GM06990 (cell line): ENCODE measurements around the gene SAP25.
A peak's percentile ranks its signal among the peaks of the same experiment; 100 is the strongest.
"Not testable (repeated sequence)": the region's sequence is repeated elsewhere in the genome, so short reads cannot be mapped to it uniquely, and the experiment has no call there.

Source experiments
- DNase-seq: peaks from one replicate; pipeline ENCODE4 v3.0.0-alpha.2; 2011; ENCODE audit not compliant: insufficient read length; ENCODE audit errors: extremely low read depth
- H3K27me3 ChIP-seq: replicated peaks from 2 replicates; pipeline ENCODE4 v1.6.0; 2011; ENCODE audit warnings: low read length; ENCODE audit not compliant: control insufficient read depth, insufficient read depth
- H3K36me3 ChIP-seq: 2 replicates; pipeline ENCODE4 v1.5.1; 2011; ENCODE audit warnings: low read length; ENCODE audit not compliant: control insufficient read depth, insufficient read depth
- H3K4me3 ChIP-seq: replicated peaks from 2 replicates; pipeline ENCODE4 v1.5.1; 2011; ENCODE audit warnings: low read depth, mild to moderate bottlenecking, control low read depth, low read length
- TF ChIP-seq, protein P1 (sequence below): IDR thresholded peaks from 2 replicates; pipeline ENCODE4 v1.5.1; 2011; ENCODE audit warnings: low read length, control low read depth, mild to moderate bottlenecking, inconsistent platforms; ENCODE audit not compliant: insufficient read depth, poor library complexity, severe bottlenecking

The SAP25 gene

DNA sequence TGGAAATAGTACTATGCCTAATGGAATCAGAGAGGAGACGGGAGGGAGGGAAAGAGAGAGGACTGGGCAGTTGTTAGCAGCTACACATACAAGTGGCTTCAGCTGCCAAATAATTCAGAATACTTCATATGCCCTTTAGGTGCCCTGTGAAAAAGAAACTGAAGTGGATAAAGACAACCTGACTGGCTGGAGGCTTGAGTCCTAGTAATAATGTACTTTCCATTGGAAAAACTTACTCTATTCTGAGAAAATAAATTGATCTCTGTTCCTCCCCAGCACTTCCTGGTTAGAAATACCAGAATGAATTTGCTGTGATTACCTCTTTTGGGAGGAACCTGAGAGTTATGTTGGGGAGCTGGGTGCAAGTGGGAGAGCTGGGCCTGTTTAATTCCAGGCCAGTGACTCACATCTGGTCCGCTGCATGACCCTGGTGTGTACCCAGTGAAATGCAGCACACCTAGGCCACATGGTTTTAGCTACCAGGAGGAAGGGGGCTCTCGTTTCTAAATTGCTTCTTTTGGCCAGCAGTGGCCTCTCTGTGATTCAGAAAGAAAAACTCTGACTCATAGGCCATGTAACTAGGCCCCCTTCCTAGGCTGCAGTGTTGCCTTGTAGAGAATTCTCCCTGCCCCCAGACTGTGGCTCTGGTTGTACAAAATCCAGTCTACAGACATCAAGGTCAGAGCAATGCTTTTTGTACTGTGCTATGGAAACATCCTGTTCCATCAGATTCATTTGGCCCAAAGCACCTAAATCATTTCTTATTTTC, 28.2 kb downstream of the SAP25 start:
- peaks cover 3% of the 10 kb centered on the region for H3K36me3 ChIP-seq
- DNase-seq, result peak; percentile 72
- H3K27me3 ChIP-seq, result no peaks in the 10 kb centered on the region
- TF ChIP-seq, protein P1, sequence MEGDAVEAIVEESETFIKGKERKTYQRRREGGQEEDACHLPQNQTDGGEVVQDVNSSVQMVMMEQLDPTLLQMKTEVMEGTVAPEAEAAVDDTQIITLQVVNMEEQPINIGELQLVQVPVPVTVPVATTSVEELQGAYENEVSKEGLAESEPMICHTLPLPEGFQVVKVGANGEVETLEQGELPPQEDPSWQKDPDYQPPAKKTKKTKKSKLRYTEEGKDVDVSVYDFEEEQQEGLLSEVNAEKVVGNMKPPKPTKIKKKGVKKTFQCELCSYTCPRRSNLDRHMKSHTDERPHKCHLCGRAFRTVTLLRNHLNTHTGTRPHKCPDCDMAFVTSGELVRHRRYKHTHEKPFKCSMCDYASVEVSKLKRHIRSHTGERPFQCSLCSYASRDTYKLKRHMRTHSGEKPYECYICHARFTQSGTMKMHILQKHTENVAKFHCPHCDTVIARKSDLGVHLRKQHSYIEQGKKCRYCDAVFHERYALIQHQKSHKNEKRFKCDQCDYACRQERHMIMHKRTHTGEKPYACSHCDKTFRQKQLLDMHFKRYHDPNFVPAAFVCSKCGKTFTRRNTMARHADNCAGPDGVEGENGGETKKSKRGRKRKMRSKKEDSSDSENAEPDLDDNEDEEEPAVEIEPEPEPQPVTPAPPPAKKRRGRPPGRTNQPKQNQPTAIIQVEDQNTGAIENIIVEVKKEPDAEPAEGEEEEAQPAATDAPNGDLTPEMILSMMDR, result no peak
- peak overlapping the region; percentile 47 for H3K4me3 ChIP-seq

DNA sequence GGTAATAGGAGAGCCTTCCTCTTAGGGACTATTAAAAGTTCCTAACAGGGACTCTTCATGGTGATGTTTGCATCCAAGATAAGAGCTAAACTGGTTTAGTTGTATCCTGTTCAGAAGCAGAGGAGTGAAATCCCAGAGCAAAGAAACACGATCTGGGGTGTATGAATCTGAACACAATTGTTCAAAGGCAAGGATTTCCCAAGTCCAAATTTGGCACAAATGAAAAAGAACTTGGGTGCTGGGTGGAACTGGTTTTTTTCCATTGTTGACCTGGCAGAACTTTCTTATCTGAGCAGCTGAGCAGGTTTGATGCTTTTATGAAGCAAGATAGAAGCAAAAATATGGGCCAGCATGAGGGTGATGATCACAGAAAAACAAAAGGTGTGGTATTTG, 28.7 kb downstream of the SAP25 start:
- TF ChIP-seq, protein P1, result no peak
- DNase-seq, result no peak
- Histone ChIP-seq H3K4me3 (peak overlapping the region; percentile 38), H3K27me3 (no peaks in the 10 kb centered on the region), H3K36me3 (peaks cover 3% of the 10 kb centered on the region)

DNA sequence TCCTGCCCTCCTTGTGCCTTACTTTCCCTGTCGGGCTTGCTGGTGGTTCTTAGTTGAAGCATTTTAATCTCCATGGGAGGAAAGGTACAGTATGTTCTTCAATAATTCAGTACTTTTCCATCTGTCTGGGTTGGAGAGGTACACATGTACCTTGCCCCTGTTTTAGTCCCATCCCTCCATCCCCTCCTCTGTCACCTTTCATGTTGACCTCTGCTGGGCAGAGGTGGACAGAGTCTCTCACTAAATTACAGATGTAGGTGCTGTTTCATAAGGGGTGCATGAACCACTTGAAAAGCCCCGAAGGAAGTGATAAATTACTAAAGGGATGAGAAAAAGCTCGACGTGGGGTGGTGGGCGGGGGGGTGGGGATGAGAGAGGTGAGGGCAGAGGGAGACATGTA, 29.3 kb downstream of the SAP25 start:
- no peak for DNase-seq
- TF ChIP-seq, protein P1, result no peak
- H3K36me3 ChIP-seq, result peaks cover 3% of the 10 kb centered on the region
- H3K4me3 ChIP-seq, result peak overlapping the region; percentile 34; the same call in 1 of the 2 replicates
- H3K27me3 ChIP-seq, result no peaks in the 10 kb centered on the region

DNA sequence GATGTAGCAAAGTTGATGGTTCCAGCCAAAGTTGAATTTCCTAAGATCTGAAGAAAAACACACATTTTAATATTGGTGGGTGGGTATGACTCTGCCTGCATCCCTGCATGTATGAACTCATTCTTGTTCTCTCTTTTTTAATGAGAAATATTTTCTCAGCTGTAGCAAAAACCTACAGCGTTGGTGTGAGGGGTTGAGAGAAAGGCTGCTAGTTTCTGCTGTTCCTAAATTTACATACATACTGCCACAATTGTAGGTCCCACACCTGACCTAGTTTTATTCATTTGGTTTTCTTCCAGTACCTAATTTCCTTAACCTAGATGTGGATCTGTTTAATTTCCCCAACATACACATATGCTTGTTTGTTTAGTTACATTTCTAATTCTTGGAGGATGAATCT, 30.1 kb downstream of the SAP25 start:
- H3K27me3 ChIP-seq, result no peaks in the 10 kb centered on the region
- DNase-seq, result no peak
- H3K4me3 ChIP-seq, result peak overlapping the region; percentile 40
- TF ChIP-seq, protein P1, result no peak
- no peaks in the 10 kb centered on the region for H3K36me3 ChIP-seq

DNA sequence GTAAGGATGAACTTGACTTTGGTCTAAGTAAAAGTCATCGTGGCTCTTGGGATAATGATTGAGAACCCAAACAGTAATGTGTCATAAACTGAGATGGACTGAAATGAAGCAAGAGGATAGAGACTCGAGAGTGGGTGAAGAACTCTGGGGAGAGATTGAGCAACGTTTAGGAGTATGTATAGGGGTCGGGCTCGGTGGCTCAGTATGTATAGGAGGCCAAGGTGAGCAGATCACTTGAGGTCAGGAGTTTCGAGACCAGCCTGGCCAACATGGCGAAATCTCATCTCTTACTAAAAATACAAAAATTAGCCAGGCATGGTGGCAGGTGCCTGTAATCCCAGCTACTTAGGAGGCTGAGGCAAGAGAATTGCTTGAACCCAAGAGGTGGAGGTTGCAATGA, 32.4 kb downstream of the SAP25 start:
- not testable (repeated sequence) for H3K27me3 ChIP-seq, DNase-seq, H3K36me3 ChIP-seq
- H3K4me3 ChIP-seq, result peak overlapping the region; percentile 37

DNA sequence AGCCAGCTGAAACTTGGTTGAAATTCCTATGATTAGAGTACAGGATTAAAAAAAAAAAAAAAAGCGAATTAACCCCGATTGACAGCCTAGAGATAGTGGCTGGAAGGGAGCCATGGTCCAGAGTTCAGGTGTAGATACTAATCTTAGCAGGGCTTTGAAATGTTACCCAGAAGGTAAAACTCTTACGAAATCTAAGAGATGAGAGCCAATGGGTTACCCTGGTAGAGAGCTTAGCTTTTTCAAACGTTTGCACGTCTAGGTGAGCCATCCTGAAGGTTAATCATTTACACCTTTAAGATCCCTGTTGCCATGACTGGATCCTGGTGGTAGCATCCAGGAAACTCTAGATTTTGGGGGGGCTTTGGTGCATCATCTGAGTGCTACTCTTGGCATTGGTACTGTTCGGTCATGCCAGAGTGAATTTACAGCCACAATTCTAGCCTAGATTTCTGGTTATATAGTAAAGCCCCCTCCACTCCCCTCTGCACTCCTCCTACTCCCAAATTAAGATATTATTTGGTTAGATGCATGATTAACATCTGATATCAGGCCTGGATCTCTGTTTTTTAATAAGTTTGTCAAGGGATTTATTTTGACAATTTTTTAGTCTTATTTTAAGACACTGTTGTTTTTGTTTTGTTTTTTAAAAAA, 33.5 kb downstream of the SAP25 start:
- TF ChIP-seq, protein P1, result no peak
- H3K27me3 ChIP-seq, result no peaks in the 10 kb centered on the region
- no peak for DNase-seq
- H3K4me3 ChIP-seq, result peak overlapping the region; percentile 84
- no peaks in the 10 kb centered on the region for H3K36me3 ChIP-seq
